Stimulated activated CD8-positive, alpha-beta memory T cell treated with anti-CD3 and anti-CD28 coated beads, Interleukin-12 subunit alpha, Interleukin-12 subunit beta, amount 100 ng/mL, for 24 hours (primary cell): ENCODE results near the gene LAMA4.

Experiments
- DNase-seq: peaks from one replicate; pipeline ENCODE4 v3.0.0-alpha.2; 2020; ENCODE audit errors: extremely low read depth

Gene LAMA4

DNA sequence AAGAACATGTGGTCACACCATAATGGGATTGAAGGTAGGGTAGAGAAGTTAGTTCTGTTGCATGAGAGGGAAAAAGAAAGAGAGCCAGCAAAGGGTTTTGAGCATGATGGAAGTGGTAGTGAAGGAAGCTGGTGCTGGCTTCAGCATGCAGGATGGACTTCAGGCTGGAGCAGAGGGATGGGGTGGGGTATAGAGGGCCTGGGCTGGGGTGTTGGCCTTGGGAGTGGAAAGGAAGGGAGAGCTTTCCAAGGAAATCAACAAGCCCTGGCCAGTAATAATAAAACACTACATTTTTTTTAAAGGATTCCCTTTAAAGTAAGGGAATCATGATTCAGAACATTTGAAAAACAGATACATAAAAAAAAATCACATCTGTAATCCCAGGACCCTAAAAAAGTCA lies 61.2 kb downstream of the LAMA4 start:
- DNase-seq: no peak

DNA sequence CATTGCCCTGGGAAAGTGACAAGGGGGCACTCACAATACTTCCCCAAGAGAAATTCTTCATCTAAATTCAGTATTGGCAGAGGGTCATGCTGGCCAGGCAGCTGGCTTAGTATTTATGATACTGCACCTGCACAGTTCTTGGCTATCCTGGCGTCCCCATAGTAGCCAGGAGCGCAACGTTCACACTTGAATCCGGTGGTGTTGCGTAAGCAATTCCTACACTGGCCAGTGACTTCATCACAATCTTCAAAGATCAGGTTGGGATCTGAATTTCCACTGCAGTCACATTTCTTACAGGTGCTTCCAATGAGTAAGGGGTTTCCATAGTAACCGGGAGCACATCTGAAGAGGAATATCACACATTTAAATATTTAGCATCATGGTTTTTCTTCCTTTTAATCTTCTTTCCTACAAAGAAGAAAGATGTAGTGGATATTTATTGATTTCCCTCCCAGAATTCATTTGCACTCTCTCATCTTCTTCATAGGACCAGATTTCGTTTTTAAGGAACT lies 62.8 kb downstream of the LAMA4 start:
- no peak for DNase-seq

DNA sequence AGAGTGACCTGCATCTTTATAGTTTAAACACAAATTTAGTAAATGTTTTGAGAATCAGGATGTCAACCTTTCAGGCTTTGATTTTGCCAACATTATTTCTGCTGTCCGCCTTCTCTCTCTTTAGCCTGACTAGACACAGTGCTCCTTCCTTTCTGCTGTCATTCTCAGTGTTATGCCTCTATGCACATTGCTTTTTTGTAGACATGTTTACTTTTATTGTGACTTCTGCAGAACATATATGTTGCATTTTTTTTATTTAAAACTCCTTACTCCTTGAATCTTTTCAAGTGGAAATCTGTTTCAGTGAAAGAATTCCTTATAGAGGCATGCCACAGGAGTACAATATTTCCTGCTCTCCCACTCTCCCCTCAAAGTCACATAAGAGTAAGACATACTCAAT lies 64.2 kb downstream of the LAMA4 start:
- no peak for DNase-seq

DNA sequence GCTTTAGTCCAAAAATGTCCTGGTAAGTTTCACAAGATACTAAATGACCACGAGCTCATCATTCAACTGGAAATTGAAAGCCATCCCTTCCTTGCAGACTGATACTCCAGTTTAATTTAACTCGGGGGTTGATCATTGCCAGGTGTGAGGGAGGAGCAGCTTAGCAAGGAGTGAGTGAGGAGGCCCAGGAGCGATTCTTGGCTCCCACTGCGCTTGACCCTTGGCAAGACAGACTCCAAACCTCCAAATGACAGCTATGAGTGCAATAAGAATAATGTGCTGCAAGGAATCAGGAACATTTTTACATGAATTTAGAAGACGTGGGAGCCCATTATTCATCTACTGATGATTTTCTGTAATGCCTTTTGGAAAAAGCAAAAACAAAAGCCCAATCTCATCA lies 64.9 kb downstream of the LAMA4 start:
- DNase-seq: no peak

DNA sequence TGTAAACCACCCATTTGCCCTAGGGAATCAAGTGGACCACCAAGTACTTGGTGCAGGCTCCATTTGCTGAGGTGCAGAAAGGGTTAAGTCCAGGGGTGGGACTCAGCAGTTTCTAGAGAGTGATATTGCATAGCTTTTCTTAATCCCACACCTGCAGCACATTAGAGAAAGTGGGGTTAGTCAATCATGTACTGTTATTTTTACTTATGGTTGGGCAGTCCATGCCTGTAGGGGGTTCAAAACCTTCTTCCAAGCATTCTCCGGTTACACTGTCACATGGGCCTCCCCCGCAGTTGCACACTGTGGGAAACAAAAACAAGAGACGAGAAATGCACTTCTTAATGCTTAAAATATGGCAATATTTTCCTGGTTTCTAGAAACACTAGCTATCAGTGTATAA lies 65.5 kb downstream of the LAMA4 start:
- DNase-seq: no peak

DNA sequence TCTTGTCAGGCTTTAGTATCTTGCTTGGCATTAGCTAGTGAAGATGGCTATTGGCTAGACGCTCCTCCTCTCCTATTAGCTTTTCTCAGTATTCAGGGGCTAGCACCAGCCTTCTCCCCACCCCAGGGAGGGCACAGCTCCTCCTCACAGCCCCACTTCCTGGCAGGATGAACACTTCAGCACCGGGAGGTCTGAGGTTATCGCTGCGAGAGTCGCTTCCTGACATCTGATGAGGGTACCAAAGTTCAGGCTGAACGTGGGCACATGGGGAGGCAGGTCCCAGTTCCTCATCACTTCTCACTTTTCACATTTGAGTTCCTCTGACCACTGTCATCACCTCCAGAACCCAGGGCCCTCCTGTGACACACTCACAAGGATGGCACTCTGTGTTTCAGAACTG lies 66.6 kb downstream of the LAMA4 start:
- DNase-seq: no peak

DNA sequence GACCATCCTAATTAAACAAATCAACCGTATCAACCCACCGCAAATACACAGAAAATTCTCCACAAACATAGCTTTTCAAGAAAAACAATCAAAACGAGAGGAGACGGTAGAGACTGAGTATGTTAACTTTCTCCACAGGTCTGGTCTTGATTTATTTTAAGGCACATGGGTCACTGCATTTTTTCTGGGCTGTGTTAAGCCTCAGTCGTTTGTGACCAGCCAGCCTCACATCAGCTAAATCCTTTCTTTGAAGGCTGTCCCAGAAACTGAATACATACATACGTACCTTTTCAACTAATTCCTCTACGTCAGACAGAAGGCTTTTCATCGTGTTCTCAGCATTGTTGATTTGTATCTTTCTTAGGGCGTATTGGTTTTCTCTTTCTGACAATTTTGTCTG lies 69.4 kb downstream of the LAMA4 start:
- DNase-seq: no peak

DNA sequence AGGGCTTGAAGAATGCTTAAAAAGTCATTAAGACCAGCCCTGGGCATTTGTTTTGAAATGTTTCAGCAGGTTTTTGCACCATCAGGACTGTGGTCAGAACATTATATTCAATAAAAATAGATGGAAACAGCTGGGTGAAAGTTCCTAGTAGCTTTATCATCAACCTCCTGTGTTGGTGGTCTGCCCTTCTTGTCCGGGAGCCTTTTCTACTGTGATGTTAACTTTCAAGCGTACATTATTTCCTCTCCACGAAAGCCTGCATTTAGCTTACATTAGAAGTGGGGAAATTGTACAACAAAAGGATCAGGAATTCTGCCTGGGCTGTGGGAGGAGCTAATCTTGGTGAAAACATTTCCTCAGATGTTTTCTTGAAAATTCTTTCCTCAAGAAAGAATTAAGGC lies 71.1 kb downstream of the LAMA4 start:
- DNase-seq: no peak

DNA sequence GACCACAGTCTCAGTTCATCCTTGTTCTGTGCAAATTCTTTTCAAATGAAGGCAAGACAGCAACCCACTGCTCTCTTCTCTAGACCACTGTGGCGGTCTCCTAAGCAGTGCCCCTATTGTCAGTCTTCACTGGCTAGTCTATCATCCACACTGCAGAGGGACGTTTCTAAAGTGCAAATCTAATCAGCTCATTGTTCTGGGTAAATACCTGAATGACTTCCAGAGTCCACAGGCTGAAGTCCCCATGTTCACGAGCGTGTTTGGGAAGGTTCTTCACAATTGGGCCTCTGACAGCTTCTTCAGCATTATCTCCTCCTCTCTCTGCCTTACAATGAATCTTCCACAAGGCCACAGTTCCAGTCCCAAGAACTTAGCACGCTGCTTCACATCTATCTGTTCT lies 73.2 kb downstream of the LAMA4 start:
- DNase-seq: no peak

DNA sequence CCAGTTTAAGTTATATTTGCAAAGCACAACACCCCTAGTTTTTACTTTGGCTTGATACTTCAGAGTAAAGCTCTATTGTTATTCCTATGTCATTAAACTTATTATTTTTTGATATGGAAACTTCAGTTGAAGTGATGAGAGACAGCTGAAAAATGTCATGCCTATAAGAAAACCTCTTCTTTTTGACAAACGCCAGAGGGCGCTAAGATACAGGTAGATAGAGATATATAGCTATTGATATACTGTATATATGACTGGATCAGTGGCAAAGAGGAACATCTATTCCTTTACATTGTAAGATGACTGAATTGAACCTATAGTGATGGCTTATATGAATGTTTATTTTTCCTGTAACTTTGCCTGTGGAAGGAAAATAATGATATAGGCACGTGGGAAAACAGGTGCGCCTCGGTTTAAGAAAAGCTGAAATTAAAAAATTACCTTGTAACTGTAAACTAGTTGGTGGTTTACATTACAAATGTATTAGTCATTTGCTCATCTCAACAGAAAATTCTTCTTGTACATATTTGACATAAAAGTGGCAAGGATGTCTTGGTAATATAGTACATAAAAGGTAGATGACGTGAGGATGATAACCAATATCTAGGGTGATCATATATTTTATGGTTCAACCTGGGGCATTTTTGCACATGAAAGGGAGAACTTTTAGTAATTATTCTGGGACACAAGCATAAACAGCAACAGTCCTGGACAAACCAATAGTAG lies 74.1 kb downstream of the LAMA4 start:
- no peak for DNase-seq

DNA sequence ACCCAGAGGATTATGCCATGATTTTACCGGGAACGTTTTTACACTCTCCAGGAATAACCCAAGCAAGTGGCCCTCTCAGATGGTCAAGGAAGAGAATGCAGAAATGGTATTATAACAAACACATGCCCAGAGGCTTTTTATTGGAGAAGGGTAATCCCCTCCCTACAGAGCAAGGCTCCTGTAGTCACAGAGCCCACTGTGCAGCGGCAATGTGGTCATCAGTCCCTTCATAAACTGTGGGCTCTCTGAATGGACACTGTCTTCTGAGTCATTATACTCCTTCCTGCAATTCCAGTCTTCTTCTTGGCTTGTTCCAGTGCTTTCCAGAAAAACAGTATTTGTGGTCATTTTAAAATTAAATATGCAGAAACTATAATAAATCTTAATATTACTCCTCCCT lies 74.7 kb downstream of the LAMA4 start:
- DNase-seq: no peak

DNA sequence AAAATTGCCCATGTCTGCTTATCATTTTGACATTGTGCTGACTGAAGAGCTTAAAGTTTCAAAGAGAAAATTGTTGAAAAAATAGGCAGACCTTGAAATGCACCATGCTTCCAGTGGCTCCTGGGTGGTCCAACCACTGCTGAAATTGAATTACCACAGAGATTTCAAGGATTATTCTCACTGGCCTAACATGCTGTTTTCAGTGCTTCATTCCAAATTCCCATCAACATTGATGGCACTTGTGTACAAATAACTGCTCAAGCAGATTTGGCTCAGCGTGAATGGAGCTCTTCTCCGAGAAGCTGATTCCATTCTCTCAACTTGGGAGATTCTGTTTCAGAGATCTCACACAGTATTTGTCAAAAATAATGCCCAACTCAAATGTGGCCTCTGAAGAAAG lies 75.5 kb downstream of the LAMA4 start:
- DNase-seq: no peak

DNA sequence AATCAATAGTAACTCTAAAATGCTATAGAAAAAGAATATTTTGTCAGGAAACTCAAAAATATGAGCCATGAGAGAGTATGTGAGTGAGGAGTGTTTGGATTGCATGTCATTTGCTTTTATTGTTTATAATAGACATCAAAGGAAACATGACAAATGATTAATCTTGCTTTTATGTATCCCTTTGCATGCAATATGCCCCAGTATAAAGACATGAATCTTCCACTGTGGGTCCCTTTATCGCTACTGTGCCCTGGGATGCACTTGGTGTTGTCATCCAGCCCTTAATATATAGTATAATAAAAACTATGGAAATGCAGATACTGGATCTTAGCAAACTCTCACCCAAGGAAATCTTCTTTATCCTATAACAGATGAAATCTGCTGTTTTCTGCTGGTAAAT lies 77.3 kb downstream of the LAMA4 start:
- no peak for DNase-seq

DNA sequence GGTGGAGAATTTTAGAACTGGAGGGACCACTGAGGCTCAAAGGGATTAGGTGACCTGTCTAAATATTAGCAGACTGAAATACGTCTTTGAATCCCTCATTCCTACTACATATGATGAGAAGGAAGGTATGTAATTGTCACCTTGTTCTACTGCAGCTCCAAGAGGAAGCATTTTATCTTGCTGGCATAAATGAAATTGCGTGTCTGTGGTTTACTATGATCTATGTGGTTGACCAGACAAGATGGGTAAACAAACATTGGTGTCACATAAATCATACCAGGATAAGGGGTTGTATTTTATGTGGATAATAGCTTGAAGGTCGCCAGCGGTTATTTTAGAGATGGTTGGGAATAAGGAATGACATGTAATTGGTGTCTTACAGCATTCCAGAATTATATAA lies 78.2 kb downstream of the LAMA4 start:
- no peak for DNase-seq

DNA sequence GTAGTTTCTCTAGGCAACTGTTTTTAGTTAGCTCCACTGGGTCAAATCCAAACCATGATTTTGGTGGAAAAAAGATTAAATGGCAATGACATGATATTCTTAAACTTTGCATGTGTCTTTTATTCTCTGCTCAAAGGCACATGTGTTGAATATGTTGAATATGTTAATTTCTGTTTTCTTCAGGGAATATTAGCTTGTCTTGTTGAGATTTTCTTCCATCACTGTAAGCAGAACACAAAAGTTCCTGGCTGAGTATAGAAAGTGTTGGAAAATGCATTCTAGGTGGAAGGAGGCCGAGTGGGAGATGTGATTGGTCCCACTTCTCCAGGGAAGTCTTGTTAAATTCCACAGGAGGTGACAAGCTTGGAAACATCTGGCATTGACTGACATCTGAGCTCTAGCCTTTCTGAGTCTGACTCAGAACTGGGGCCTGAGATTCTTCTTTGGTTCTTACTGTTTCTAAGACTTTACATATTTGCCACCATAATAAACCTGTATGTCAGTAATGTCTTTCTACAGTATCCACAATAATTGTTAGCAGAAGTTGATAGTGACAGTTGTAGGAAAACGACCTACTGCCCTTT lies 81.1 kb downstream of the LAMA4 start:
- no peak for DNase-seq

DNA sequence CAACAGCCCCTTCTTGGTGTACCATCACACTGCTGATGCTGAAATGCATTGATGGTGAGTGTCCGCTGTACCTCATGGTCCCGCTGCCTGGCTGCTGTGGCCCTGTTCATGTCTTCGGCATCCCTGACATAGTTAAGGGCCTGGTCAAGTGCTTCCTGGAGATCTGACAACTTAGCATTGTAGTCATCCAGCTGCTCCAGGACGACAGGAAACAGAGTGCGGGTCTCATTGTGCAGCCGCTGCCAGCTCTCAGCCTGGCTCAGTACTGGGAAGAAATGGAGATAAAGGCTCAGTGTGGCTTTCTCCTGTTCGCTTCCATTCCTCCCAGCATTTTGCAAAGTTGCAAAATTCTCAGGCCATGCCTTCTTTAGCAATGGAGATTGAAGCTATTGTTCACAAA lies 81.8 kb downstream of the LAMA4 start:
- no peak for DNase-seq

DNA sequence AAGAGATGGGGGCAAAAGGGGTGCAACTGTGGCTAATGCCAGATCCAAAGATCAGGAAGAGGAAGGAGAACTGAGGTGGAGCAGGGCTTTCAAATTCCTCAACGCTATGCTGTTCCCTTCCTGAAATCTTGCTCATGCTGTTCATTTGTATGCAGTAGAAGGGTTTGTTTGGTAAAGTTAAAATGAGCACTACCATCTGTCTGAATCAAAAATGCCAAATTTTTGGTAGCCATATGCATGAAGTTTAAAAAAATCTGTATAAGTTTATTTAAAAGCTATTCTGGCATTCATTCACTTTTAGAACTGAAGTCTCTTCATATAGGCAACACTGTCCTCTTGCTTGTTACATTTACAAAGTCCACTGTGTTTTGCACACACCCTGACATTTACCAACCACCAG lies 84.8 kb downstream of the LAMA4 start:
- no peak for DNase-seq

DNA sequence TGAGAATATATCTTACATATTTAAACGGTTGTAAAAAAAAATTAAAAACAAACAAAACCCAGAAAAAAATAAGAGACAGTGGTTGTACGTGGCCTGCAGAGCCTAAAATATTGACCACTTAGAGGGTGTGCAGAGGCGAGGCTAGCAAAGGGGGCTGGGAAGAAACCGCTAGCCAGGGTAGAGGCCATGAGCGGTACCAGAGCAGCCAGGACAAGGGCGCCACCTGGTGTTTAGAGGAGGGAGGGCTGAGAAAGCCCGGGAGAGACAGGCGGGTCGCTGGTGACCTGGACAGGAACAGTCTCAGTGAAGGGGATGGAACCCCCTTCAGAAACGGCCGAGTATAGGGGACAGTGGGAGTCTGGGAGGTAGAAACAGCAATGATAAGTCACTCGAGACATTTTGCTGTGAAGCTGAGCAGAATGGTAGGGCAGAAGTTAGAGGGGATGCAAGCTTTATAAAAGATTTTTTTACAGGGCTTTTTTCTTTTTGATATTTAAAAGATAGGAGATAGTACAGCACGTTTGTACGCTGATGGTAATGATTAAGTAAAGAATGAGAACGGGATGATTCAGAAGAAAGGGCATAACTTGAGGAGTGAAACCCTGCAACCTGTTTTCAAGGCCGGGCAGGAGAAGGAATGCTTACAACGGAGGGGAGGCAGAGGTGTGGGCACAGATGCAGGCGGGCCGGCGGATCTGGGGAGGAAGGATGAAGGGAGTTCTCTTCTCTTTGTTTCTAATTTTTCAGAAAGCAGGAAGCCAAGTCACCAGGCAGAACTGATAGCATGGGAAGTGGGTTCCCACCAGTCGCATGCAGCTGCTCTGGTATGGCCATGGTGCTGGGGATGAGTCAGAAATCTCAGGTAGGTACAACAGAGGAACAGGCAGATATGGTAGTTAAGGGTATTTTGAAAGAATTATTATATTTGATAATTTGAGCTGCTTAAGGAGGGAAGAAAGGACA lies 90.8 kb downstream of the LAMA4 start:
- peak; percentile 21 for DNase-seq

DNA sequence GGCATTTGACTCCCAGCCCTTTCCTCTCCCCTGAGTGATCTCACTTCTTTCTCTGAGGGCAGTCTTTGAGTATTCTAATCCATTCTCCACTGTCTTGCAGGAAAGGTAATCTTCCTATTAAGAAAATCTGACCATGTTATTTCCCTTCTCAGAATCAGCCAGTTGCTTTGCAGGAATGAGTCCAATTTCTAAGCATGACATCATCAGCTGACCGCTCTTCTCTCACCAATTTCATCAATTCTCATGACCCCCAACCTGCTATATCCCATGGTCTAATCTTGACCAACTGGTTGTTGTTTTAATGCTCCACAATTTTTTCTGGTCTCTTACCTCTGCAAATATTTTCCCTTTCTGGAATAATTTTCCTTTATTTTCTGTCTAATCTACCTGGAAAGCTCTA lies 93.6 kb downstream of the LAMA4 start:
- DNase-seq: no peak

DNA sequence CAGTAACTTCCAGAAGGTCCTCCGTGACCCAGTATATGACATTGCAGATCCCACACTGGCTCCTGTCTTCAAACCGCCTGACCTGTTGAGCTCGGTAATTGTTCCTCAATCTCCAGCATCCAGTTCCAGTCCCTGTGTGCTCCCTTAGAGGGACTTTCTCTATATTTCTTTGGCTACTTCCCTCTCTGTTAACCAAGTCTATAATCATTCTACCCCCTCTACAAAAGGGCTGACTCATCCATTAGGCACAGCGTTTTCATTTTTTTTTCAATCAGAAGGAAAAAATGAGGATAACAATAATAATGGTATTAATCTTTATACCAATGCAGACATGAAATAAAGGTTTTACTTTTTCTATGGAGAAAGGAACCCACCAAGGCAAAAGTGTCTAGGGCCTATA lies 97.7 kb downstream of the LAMA4 start:
- DNase-seq: no peak

DNA sequence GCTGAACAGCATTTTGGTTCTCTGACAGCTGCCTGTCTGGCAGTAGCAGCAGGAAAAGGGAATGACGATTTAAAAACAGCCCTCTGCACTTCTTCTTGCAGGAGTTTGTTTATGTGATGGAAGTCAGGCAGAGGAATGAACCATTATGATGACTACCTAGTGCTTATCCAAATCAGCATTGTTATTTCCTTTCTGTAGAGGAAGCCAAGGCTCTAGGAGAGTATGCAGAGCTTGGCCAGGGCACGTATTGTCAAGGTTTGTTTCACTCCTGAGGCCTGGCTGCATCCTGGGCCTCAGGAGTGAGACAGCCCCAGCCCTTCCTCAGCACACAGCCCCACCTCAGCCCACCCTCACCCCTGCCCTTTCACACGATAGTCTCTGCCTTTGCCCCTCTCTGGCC lies 98.5 kb downstream of the LAMA4 start:
- DNase-seq: no peak

DNA sequence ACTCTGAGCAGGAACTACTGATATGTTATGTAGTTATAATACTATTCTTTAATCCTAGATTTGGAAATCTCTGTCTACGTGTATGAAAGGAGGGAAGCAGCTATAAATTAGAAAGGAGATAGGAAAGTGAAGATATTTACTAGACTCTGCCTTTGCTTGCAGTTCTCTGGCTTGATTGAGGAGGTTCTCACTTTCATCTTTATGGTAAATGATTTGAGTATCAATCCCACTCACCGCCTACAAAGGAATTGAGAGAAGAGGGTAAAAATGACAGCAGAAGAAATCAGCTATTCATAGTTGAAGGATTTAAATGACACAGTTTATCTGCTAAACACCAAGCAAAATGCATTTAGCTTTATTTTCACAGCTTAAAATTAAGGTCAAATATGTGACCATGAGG lies 99.7 kb downstream of the LAMA4 start:
- DNase-seq: no peak
